ENCODE data around the gene CHRNG. TPM values are rescaled to one million over a fixed set of nuclear protein-coding genes. Genes with fewer than 3 reads are reported as not detected.

The CHRNG gene
- total RNA-seq, 2 donors from 2014 or later, result not detected

DNA sequence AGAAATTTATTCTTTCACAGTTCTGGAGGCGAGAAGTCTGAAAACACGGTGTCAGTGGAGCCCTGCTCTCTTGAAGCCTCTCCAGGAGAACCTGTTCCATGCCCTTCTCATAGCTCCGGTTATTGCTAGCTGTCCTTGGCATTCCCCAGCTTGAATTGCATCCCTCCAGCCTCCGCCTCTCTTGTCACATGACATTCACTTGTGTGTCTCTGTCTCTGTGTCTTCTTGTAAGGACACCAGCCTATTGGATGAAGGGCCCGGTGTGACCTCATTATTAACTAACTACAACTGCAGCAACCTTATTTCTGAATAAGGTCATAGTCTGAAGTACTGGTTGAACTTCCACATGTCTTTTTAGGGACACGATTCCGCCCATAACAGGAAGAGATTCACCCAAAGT lies 23.9 kb upstream of the CHRNG start:
- DNase-seq, result no peak
- no peaks in the 10 kb centered on the region for H3K36me3 Mint-ChIP-seq (ENCODE audit: low read depth)
- H3K27me3 Mint-ChIP-seq, result peaks cover 41% of the 10 kb centered on the region
- no peak overlapping the region for H3K4me3 Mint-ChIP-seq
- no peak overlapping the region for H3K27ac Mint-ChIP-seq
- H3K4me1 Mint-ChIP-seq, result peaks cover 6% of the 10 kb centered on the region
- H3K9me3 ChIP-seq (ENCODE audit: control insufficient read depth, low read length, poor library complexity, severe bottlenecking), result no peaks in the 10 kb centered on the region
- ATAC-seq, result no peak

DNA sequence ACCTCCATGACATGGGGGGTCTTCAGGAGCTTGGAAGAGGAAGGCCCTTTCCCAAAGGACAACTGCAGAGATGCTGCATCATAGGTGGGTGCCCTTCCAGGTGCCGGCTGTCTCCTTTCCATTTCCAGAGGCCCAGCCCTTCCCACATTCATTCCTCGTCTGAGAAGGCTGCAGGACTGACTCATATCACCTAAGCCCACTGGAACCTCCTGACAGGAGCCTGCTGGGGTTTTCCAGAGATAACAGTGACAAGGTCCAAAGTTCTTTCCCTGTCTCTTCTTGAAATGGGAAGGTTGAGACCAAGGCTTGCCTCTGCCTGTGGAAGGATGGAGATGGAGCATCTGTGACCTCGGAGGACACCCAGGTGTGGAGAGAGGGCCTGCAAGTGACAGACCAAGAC lies 22.9 kb upstream of the CHRNG start:
- no peak overlapping the region for H3K27ac Mint-ChIP-seq
- H3K36me3 Mint-ChIP-seq (ENCODE audit: low read depth), result no peaks in the 10 kb centered on the region
- DNase-seq, result no peak
- H3K4me3 Mint-ChIP-seq, result no peak overlapping the region
- H3K4me1 Mint-ChIP-seq, result peaks cover 8% of the 10 kb centered on the region
- peaks cover 45% of the 10 kb centered on the region for H3K27me3 Mint-ChIP-seq
- no peak for ATAC-seq
- H3K9me3 ChIP-seq (ENCODE audit: control insufficient read depth, low read length, poor library complexity, severe bottlenecking), result no peaks in the 10 kb centered on the region

DNA sequence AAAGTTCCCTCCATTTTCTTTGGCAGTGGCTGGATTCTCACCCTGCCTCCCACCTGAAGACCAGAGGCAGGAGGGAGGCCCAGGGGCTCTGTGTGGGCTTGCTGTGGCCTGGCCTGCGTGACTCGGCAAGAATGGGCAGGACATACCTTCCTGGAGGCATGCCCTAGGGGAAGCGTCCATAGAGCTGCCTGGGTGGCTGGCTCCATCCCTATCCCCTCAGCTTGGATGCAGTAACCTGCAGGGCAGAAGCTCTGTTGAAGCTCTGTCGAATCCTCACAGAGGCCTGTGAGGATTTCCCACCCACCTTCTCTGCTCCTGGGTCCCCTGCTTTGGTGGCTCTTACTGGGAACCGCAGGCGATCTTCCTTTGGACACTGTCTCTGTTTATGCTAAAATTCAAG lies 20.6 kb upstream of the CHRNG start:
- Mint-ChIP-seq H3K36me3 (ENCODE audit: low read depth) (no peaks in the 10 kb centered on the region), H3K4me3 (no peak overlapping the region), H3K4me1 (peaks cover 8% of the 10 kb centered on the region), H3K27ac (no peak overlapping the region), H3K27me3 (peaks cover 39% of the 10 kb centered on the region)
- ATAC-seq (no peak), DNase-seq (no peak)
- H3K9me3 ChIP-seq (ENCODE audit: control insufficient read depth, low read length, poor library complexity, severe bottlenecking), result no peaks in the 10 kb centered on the region

DNA sequence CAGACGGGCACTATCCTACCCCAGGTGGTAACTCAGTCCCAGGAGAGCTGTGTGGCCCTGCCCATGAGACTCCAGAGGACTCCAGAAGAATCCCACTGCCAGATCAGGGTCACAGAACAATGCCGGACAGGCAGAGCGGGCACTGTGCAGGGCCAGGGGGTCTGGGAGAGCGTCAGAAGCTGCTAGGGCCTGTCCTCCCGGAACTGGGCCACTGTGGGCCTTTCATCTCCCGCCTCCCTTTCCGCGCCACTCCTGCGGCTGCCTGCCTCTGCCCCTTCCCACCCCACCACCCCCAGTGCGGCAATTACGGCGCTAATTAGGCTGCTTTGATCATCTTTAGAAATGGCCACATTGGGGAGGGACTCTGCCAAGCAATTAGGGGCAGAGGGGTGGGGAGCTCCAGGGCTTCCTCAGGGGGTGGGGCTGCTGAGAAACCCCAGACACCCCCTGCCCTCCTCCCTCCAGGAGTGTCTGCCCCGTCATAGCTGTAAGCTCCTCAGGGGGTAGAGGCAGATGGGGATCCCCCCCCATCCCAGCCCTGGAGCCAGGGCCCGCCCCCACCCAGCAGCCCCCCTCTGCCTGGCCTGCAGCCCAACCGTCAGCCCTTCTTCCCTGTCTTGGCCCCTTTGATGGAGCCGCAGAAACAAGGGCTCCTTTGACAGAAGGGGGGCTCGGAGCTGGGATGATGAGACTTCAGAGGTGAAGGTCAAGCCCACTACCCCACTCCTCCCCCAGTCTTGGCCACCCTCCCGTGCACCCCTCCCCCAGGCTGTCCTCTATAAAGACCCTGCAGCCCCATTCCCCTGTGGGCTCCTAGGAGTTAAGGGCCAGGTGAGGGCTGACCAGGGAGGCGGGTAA lies 19.7 kb upstream of the CHRNG start, which contains the start of gene PRSS56:
TSS of gene PRSS56 (plus strand) at position 808 of the 858 bp plus-strand sequence. CDS start 211 bp downstream, outside the sequence.
- DNase-seq (no peak), ATAC-seq (no peak)
- no peaks in the 10 kb centered on the region for H3K9me3 ChIP-seq (ENCODE audit: control insufficient read depth, low read length, poor library complexity, severe bottlenecking)
- Mint-ChIP-seq H3K4me1 (peaks cover 4% of the 10 kb centered on the region), H3K4me3 (peak within 1 kb of the TSS; percentile 64), H3K27me3 (peaks cover 37% of the 10 kb centered on the region), H3K27ac (no peak within 1 kb of the TSS), H3K36me3 (ENCODE audit: low read depth) (no peaks in the 10 kb centered on the region)

DNA sequence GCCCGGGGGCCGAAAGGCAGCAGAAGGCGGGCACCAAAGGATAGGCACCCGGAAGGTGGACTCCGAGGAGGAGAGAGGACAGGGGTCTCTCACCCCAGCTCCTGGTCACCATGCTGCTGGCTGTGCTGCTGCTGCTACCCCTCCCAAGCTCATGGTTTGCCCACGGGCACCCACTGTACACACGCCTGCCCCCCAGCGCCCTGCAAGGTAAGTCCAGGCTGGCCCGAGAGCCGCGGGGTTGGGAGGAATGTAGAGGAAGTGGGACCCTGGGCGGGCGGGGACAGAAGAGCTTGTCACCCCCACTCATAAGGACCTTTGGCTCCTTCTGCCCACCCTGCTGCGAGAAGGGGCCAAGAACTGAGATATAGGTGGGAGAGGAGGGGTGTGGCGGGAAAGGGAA lies 19.0 kb upstream of the CHRNG start:
- DNase-seq (no peak), ATAC-seq (no peak)
- Mint-ChIP-seq H3K4me3 (no peak overlapping the region), H3K36me3 (ENCODE audit: low read depth) (no peaks in the 10 kb centered on the region), H3K27me3 (peaks cover 37% of the 10 kb centered on the region), H3K4me1 (peaks cover 4% of the 10 kb centered on the region), H3K27ac (no peak overlapping the region)
- no peaks in the 10 kb centered on the region for H3K9me3 ChIP-seq (ENCODE audit: control insufficient read depth, low read length, poor library complexity, severe bottlenecking)

DNA sequence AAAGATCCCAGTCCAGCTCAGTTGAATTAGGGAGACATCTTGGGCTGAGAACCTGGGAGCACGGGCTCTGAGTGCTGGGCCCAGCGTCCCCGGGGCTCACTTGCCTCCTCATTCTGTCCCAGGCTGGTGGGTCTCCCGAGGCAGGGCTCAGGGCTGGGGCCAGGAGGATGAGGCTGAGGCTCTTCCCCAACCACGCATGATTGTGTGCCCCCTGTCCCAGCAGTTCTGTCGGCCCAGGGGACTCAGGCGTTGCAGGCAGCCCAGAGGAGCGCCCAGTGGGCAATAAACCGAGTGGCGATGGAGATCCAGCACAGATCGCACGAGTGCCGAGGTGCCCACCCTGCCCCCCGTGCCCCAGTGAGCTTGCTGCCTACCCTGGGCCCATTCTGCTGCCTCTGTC lies 18.4 kb upstream of the CHRNG start:
- no peaks in the 10 kb centered on the region for H3K36me3 Mint-ChIP-seq (ENCODE audit: low read depth)
- DNase-seq (no peak), ATAC-seq (no peak)
- H3K27me3 Mint-ChIP-seq, result peaks cover 37% of the 10 kb centered on the region
- H3K9me3 ChIP-seq (ENCODE audit: control insufficient read depth, low read length, poor library complexity, severe bottlenecking), result no peaks in the 10 kb centered on the region
- H3K4me3 Mint-ChIP-seq, result peak overlapping the region; percentile 64
- no peak overlapping the region for H3K27ac Mint-ChIP-seq
- H3K4me1 Mint-ChIP-seq, result peaks cover 4% of the 10 kb centered on the region

DNA sequence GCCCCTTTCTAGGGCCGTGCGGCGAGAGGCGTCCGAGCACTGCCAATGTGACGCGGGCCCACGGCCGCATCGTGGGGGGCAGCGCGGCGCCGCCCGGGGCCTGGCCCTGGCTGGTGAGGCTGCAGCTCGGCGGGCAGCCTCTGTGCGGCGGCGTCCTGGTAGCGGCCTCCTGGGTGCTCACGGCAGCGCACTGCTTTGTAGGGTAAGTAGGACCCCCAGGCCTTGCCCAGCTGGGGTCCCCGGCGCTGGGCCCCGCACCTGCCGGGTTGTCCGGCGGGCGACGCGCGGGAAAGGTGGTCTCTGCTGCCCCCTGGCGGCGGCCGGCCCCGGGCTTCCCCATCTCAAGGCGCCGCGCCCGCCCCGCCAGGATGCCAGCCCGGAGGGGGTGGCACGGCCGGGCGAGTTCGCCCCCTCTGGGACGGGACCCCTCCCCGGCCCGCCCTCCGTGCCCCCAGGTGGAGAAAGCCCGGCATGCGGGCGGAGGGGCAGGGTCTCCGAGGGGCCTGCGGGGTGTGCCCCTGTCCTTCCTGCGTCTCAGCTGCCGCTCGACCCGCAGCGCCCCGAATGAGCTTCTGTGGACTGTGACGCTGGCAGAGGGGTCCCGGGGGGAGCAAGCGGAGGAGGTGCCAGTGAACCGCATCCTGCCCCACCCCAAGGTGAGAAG lies 17.4 kb upstream of the CHRNG start:
- ATAC-seq (peak; percentile 80), DNase-seq (peak; percentile 49 to 72 (median 69))
- Mint-ChIP-seq H3K27me3 (peaks cover 36% of the 10 kb centered on the region), H3K27ac (no peak overlapping the region), H3K4me1 (peaks cover 3% of the 10 kb centered on the region), H3K4me3 (peak overlapping the region; percentile 63), H3K36me3 (ENCODE audit: low read depth) (no peaks in the 10 kb centered on the region)
- H3K9me3 ChIP-seq (ENCODE audit: control insufficient read depth, low read length, poor library complexity, severe bottlenecking), result no peaks in the 10 kb centered on the region

DNA sequence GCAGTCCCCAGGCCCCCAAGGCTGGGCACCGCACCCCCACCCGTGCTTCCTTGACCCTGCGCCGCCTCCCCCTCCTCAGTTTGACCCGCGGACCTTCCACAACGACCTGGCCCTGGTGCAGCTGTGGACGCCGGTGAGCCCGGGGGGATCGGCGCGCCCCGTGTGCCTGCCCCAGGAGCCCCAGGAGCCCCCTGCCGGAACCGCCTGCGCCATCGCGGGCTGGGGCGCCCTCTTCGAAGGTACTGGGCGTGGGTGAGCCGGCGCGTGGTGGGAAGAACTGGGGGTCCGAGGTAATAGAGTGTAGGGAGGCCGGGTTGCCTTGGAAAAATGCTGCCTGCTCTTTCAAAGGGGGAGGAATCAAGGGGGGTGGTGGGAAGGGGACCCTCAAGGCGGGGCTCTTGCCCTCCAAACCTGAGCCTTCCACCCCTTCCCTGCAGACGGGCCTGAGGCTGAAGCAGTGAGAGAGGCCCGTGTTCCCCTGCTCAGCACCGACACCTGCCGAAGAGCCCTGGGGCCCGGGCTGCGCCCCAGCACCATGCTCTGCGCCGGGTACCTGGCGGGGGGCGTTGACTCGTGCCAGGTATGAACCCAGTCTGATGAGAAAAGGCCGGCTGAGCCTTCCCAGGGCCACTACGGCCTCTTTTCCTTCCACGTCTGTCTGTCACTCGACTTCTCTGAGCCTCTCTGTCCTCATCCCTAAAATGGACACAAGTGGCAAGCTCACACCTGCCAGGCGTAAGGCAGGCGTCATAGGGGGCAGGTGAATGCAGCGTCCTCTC lies 16.7 kb upstream of the CHRNG start:
- Mint-ChIP-seq H3K27me3 (peaks cover 38% of the 10 kb centered on the region), H3K4me3 (peak overlapping the region; percentile 63), H3K4me1 (peaks cover 2% of the 10 kb centered on the region), H3K36me3 (ENCODE audit: low read depth) (no peaks in the 10 kb centered on the region), H3K27ac (no peak overlapping the region)
- H3K9me3 ChIP-seq (ENCODE audit: control insufficient read depth, low read length, poor library complexity, severe bottlenecking), result no peaks in the 10 kb centered on the region
- no peak for ATAC-seq
- DNase-seq, result no peak

DNA sequence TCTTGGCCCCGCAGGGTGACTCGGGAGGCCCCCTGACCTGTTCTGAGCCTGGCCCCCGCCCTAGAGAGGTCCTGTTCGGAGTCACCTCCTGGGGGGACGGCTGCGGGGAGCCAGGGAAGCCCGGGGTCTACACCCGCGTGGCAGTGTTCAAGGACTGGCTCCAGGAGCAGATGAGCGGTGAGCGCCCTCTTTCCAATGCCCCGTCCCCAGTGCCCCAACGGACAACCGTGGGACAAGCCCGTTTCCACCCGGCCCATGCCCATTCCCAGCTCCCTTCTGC lies 16.1 kb upstream of the CHRNG start:
- Mint-ChIP-seq H3K27ac (no peak overlapping the region), H3K36me3 (ENCODE audit: low read depth) (peaks cover under 1% of the 10 kb centered on the region), H3K4me1 (peaks cover 3% of the 10 kb centered on the region), H3K4me3 (peak overlapping the region; percentile 63), H3K27me3 (peaks cover 39% of the 10 kb centered on the region)
- DNase-seq (no peak), ATAC-seq (no peak)
- H3K9me3 ChIP-seq (ENCODE audit: control insufficient read depth, low read length, poor library complexity, severe bottlenecking), result no peaks in the 10 kb centered on the region

DNA sequence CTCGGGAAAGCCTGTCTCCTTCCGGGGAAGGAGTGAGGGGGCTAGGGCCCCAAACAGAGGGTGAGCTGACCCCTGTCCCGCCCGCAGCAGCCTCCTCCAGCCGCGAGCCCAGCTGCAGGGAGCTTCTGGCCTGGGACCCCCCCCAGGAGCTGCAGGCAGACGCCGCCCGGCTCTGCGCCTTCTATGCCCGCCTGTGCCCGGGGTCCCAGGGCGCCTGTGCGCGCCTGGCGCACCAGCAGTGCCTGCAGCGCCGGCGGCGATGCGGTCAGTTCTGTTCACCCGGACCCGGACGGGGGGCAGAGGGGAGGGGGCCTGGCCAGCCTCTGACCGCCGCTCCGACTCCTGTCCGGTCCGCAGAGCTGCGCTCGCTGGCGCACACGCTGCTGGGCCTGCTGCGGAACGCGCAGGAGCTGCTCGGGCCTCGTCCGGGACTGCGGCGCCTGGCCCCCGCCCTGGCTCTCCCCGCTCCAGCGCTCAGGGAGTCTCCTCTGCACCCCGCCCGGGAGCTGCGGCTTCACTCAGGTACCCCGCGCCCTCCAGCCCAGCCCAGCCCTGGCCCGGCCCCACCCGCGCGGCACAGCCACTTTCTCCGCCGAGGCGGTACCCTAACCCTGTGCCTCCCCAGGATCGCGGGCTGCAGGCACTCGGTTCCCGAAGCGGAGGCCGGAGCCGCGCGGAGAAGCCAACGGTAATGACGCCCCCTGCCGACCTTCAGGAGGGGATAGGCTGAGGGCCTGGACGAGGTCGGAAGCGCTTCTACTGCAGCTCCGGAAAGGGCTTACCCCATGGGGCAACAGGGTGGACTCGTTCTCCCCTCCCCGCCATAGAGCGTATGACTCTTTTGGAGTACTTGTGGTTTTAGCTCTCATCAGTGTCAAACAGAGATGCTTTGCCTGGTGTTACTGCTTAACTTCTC lies 15.6 kb upstream of the CHRNG start:
- Mint-ChIP-seq H3K27ac (no peak overlapping the region), H3K27me3 (peaks cover 40% of the 10 kb centered on the region), H3K4me1 (peaks cover 9% of the 10 kb centered on the region), H3K36me3 (ENCODE audit: low read depth) (peaks cover 5% of the 10 kb centered on the region), H3K4me3 (peak overlapping the region; percentile 39)
- H3K9me3 ChIP-seq (ENCODE audit: control insufficient read depth, low read length, poor library complexity, severe bottlenecking), result no peaks in the 10 kb centered on the region
- ATAC-seq, result peak; percentile 30
- no peak for DNase-seq

DNA sequence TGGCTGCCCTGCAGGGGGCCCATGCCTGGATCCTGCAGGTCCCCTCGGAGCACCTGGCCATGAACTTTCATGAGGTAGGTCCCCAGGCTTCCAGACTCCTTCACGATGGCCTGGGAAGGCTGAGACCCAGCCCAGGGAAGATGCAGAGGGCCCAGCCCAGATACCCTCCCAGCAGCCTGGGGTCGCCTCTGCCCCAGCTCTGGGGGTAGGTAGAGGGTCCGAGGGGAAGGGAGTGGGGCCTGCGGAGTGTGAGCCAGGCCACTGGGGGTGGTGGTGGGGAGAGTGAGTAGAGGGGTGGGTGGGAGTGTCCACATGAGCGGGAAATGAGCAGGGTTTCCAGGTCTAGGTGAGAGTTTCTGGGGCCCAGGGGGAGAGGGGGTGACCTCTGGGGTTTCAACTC lies 14.7 kb upstream of the CHRNG start:
- ATAC-seq, result no peak
- peaks cover 10% of the 10 kb centered on the region for H3K4me1 Mint-ChIP-seq
- no peak overlapping the region for H3K27ac Mint-ChIP-seq
- peaks cover 5% of the 10 kb centered on the region for H3K36me3 Mint-ChIP-seq (ENCODE audit: low read depth)
- no peaks in the 10 kb centered on the region for H3K9me3 ChIP-seq (ENCODE audit: control insufficient read depth, low read length, poor library complexity, severe bottlenecking)
- H3K4me3 Mint-ChIP-seq, result peak overlapping the region; percentile 39
- no peak for DNase-seq
- H3K27me3 Mint-ChIP-seq, result peaks cover 41% of the 10 kb centered on the region

DNA sequence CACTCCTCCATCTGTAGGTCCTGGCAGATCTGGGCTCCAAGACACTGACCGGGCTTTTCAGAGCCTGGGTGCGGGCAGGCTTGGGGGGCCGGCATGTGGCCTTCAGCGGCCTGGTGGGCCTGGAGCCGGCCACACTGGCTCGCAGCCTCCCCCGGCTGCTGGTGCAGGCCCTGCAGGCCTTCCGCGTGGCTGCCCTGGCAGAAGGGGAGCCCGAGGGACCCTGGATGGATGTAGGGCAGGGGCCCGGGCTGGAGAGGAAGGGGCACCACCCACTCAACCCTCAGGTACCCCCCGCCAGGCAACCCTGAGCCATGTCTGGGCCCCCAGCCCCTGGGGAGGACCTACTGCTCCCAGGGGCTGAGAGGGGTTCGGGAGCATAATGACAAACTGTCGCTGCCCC lies 14.3 kb upstream of the CHRNG start:
- H3K27me3 Mint-ChIP-seq, result peaks cover 44% of the 10 kb centered on the region
- DNase-seq, result no peak
- peaks cover 10% of the 10 kb centered on the region for H3K4me1 Mint-ChIP-seq
- H3K36me3 Mint-ChIP-seq (ENCODE audit: low read depth), result peaks cover 5% of the 10 kb centered on the region
- no peak for ATAC-seq
- no peak overlapping the region for H3K4me3 Mint-ChIP-seq
- H3K27ac Mint-ChIP-seq, result no peak overlapping the region
- H3K9me3 ChIP-seq (ENCODE audit: control insufficient read depth, low read length, poor library complexity, severe bottlenecking), result no peaks in the 10 kb centered on the region
